HG02610 (cell line): ENCODE measurements around the gene CST8.
"Not testable (repeated sequence)": the region's sequence is repeated elsewhere in the genome, so short reads cannot be mapped to it uniquely, and the experiment has no call there.

Experiments
- ATAC-seq: cut with Tn5 transposase; IDR thresholded peaks from one replicate; pipeline ENCODE4 v1.9.1; 2021; ENCODE audit warnings: mild to moderate bottlenecking, moderate library complexity; ENCODE audit not compliant: unreplicated experiment

CST8 gene

GRCh38 chr20:23490817-23491216 lies at the start of gene CST8:
CST8 (plus strand) TSS chr20:23491117; CDS start chr20:23491668, 551 bp downstream.
- ATAC-seq, result no peak

- peak; percentile 56 for ATAC-seq
These were observed 49.0 kb upstream of the CST8 start for GRCh38 chr20:23441850-23442313.

DNA sequence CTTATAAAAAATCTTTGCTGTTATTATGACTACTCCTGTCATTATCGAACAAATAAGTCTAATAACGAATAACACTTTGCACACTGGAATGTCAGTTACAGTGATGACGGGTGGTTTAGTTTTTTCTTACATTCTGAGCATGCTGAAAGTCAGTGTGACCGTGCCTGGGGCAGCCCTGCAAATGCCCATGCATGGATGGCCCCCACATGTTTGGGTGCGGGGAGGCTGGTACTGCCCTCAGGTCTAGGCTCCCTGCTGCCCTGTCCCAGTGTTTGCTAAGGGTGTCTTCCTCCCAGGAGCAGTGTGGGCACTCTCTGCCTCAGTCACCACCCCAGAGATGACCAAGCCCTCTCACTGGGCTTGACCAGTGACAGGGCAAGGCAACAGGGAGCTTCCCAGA lies 48.5 kb upstream of the CST8 start:
- no peak for ATAC-seq

- no peak for ATAC-seq
These were observed 46.1 kb upstream of the CST8 start for GRCh38 chr20:23444859-23445258.

- no peak for ATAC-seq
These were observed 45.2 kb upstream of the CST8 start for GRCh38 chr20:23445596-23446217.

DNA sequence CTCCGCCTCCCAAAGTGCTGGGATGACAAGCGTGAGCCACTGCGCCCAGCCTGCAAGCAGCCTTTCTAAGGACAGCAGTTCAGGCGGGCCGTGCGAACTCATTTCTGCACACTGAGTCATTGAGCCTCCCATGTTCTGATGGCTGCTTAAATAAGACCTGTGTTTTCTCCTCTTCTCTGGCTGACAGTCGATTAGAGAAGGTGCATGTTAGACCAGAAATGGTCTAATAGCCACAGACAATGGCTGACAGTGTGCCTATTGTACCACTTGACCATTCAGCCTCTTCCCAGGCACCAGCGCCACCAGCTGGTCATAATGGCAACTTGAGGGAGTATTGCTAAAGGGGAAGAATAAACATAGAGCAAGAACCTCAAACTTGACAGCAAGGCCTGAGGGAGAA lies 44.4 kb upstream of the CST8 start:
- ATAC-seq, result no peak

DNA sequence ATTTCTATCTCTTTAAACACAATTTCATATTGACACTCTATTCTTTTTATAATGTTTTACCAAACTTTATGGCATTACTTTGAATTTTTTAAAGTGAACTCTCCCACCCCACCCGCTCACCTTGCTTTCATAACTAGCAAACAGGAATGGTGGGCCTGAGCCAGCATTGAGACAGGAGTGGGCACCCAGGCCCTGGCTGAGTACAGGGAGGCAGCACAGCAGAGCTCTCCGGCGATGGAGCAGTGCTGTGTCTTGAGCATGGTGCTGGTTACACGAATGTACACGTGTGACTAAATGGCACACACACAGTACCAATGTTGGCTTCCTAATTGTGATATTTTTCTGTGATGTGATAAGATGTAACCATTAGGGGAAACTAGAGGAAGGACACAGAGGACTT lies 42.8 kb upstream of the CST8 start:
- ATAC-seq, result no peak

DNA sequence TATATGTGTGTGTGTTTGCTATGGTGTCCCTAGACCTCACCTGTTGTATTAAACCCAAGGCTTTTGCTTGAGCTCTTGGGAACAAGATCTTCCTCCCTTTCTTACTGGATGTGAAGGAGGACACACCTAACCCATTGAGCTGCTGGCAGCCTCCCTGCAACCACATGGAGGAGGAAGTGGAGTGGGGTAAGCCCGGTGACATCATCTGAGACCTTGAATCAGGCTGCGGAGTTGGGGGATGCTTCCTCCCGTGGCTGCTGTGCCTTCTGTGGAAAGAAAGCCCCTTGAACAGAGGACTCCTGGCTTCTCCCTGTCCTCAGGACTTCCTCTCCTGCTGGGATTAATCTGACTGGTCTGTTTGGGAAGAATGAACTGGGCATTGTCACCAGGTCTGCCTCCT lies 41.5 kb upstream of the CST8 start:
- no peak for ATAC-seq

- ATAC-seq, result no peak
These were observed 40.0 kb upstream of the CST8 start for GRCh38 chr20:23450877-23451276.

DNA sequence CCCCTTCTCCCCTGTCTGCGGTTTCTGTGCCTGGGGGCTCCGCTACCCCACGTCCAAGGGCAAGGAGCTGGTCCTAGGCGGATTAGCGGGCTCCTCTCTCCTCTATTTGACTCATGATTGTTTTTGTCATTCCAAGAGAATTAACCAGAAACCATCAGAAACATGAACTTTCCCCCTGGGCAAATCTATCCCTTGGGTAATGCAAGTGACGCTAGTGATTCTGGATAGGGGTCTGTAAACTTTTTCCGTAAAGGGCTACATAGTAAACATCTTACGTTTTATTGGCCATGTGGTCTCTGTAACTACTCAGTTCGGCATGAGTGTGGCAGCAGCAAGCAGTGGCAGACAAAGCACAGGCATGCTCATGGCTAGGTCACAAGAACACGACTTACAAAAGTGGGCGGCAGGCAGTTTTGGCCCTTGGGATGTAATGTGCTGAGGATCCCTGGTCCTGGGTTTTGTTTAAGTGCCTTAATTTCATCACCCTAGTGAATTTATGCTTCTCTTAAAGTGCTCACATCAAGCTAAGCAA lies 38.9 kb upstream of the CST8 start:
- ATAC-seq, result no peak

GRCh38 chr20:23452776-23453175 lies 38.1 kb upstream of the CST8 start, which contains the start of gene CST11:
CST11 (minus strand) TSS chr20:23452876; CDS start chr20:23452811, 65 bp downstream.
- no peak for ATAC-seq

DNA sequence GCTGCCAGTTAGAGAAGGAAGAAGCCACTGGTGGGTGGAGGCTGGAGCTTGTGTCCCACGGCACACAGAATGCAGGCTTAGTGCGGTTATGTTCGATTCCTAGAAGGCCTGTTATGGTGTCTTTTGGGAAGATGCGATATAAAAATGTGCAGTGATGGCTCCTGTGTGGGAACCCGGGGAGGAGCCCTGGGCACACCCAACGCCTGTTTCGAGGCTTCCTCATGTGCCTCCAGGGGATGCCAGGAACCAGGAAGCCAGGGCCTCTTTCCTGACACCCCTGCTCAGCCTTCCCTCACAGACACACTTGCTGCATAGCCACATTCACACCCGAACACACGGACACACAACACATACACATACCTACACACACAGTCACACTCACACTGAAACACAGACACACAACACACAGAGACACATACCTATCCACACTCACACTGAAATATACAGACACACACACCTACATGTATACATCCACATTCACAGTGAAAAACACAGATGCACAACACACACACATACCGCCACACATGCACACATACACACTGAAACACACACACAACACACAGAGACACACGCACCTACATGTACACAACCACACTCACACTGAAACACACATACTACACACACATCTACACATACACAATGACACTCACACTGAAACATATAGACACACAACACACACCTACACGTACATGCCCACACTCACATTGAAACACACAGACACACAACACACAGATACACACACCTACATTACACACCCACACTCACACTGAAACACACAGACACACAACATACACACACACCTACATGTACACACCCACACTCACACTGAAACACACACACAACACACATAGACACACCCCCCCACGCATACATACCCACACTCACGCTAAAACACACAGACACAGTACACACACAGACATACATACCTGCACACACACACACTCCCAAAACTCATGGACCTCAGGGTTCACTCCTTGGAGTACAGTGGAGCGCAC lies 37.1 kb upstream of the CST8 start:
- ATAC-seq, result no peak

DNA sequence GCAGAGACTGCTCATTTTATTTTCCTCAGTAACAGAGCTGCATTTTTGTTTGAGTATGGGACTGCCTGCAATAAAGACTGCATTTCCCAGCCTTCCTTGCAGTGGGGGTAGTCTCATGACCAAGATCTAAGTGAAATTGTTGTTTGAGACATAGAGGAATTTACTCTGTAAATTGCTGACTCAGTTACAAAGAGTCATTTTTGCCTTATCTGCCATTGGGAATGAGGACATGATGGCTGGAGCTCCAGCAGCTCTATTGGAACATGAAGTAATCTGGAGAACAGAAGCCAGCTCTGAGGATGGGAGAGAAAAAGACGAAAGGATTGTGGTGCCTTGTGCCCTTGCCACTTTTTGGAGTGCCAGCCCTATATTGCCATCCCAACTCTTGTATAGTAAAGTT lies 36.1 kb upstream of the CST8 start:
- no peak for ATAC-seq

DNA sequence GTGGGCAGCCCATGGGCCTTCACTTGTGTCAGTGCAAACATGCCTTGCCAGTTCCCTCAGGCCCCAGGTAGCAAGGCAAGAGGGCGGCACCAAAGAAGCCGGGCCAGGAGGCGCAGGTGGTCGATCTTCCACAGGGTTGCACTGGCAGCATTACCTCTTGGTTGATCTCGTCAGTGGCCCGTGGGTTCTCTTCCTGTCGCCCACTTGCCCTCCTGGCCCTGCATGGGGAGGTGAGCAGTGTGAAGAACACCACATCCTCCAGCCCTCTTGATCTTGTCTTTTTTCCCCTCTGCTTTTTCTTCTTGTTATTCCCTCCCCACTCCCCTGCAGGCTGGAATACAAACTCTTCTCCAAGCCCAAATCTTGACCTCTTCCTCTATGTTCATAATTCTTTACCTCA lies 35.3 kb upstream of the CST8 start:
- no peak for ATAC-seq

- ATAC-seq, result no peak
These were observed 34.5 kb upstream of the CST8 start for GRCh38 chr20:23456409-23456808.

DNA sequence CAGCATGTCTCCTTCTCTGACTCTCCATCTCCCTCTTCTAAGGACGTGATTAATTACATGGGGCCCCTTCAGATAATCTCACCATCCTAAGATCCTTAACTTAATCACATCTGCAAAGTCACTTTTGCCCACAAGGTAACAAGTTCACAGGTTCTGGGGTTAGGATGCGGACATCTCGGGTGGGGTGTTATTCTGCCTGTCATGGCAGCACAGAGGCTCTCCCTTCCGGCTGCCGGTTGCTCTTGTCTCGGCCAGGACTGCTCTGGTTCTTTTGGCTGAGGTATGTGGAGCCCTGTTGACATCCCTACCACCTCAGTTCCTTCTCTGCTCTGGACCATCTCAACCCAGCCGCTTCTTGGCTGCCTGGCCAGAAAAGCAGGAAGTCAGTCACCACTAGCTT lies 34.0 kb upstream of the CST8 start:
- no peak for ATAC-seq

DNA sequence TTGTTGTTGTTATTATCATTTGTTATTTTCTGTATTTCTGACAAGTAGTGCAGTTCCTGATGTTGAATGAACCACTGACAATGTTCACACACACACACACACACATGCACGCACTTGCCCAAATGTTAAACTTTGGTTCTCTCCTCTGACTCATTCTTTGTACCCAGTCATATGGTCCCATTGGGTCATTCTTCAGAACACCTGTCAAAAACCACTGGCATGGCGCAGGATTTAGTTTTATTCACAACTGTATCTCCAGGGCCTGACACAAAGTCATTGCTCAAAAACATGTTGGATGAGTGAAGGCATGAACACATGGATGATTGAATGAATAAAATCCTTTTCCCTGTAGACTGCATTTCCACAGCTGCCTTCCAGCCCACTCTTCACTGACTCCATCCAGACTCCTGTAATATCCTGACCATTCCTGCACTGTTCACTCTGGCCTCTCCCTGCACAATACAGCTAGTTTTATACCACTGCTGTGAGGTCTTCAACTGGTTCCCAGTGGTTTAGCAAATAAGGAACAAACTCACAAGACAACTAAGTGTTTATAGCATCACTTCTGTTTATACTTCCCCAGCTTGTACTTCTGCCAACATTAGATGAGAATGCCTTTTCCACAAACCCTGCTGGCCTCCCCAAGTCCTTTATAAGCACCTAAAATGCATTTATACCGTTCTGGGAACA lies 31.3 kb upstream of the CST8 start:
- no peak for ATAC-seq

- ATAC-seq, result no peak
These were observed 29.7 kb upstream of the CST8 start for GRCh38 chr20:23461180-23461579.

- ATAC-seq, result not testable (repeated sequence)
These were observed 24.0 kb upstream of the CST8 start for GRCh38 chr20:23466961-23467360.

- ATAC-seq, result not testable (repeated sequence)
These were observed 18.6 kb upstream of the CST8 start for GRCh38 chr20:23472306-23472705.

DNA sequence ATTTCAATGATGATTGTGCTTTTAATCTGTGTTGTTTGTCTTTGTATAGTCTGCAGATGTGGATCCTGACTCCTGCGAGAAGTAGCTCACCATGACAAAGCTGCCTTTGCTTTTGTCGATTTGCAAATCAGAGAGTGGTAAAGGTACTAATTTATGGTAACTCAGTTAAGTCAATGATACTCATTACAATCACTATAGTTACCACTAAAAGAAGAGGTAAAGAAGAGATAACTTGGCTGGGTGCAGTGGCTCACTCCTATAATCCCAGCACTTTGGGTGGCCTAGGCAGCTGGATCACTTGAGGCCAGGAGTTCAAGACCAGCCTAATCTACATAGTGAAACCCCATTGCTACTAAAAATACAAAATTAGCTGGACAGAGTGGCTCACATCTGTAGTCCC lies 17.6 kb upstream of the CST8 start:
- not testable (repeated sequence) for ATAC-seq
